GM12873 (cell line): Measurements from ENCODE around the gene HSPBP1.

ENCODE experiments used
- CTCF ChIP-seq: IDR thresholded peaks from 2 replicates; pipeline ENCODE4 v1.5.1; 2012; ENCODE audit warnings: low read depth, mild to moderate bottlenecking, moderate library complexity, low read length, control low read depth; ENCODE audit not compliant: insufficient read depth; ENCODE audit errors: missing control alignments

Gene HSPBP1

GRCh38 chr19:55250262-55251036 is 29.5 kb downstream of the HSPBP1 start:
- no peak for TF ChIP-seq CTCF

GRCh38 chr19:55249841-55250240 is 30.1 kb downstream of the HSPBP1 start:
- TF ChIP-seq CTCF, result no peak

GRCh38 chr19:55248704-55249103 is 31.2 kb downstream of the HSPBP1 start:
- no peak for TF ChIP-seq CTCF

- no peak for TF ChIP-seq CTCF
These were observed 31.7 kb downstream of the HSPBP1 start for GRCh38 chr19:55248166-55248675.

GRCh38 chr19:55247621-55248099 is 32.2 kb downstream of the HSPBP1 start:
- no peak for TF ChIP-seq CTCF

- TF ChIP-seq CTCF, result no peak
These were observed 33.2 kb downstream of the HSPBP1 start for GRCh38 chr19:55246462-55247451.

GRCh38 chr19:55245236-55245904 is 34.5 kb downstream of the HSPBP1 start:
- no peak for TF ChIP-seq CTCF
